Stomach (tissue), 9 donors: Measurements from ENCODE around the gene PLCB4. TPM values are rescaled to one million over a fixed set of nuclear protein-coding genes. Genes with fewer than 3 reads are reported as not detected.

Experiments used
- DNase-seq, 2 donors: peaks; one replicate each; pipeline versions ENCODE4 v3.0.0 to v3.0.0-alpha.2; 2013 to 2019
- H3K27ac ChIP-seq, 5 donors: fragments of 200-600 bp in 4 of 5; sonication (generic) in 4 of 5; one replicate each; pipeline ENCODE4 v1.5.1; 2013 to 2019; ENCODE audit warnings: mild to moderate bottlenecking in 1 of 5, moderate library complexity in 1 of 5
- H3K27me3 ChIP-seq, 3 donors: fragments of 200-600 bp; sonication (generic); one replicate each; pipeline ENCODE4 v1.5.1; 2017 to 2019; ENCODE audit warnings: mixed run types in 1 of 3
- H3K36me3 ChIP-seq, 4 donors: fragments of 200-600 bp; sonication (generic); 1 replicate in 3 of 4; 2 replicates in 1 of 4; pipeline ENCODE4 v1.5.1; 2016 to 2019
- H3K4me1 ChIP-seq, 4 donors: fragments of 200-600 bp; sonication (generic); one replicate each; pipeline ENCODE4 v1.5.1; 2016 to 2019
- H3K4me3 ChIP-seq, 4 donors: fragments of 200-600 bp; sonication (generic) in 3 of 4; one replicate each; pipeline ENCODE4 v1.5.1; 2016 to 2019; ENCODE audit warnings: mild to moderate bottlenecking in 1 of 4
- H3K9me3 ChIP-seq, 4 donors: fragments of 200-600 bp; sonication (generic); one replicate each; pipeline ENCODE4 v1.5.1; 2016 to 2019
- EP300 ChIP-seq: sonication (generic); formaldehyde crosslinking; IDR thresholded peaks from one replicate; pipeline ENCODE4 v1.6.1; 2017; ENCODE audit warnings: antibody characterized with exemption
- POLR2A ChIP-seq, 4 donors: fragments of 450-650 bp; IDR thresholded peaks; one replicate each; pipeline ENCODE4 v1.6.1; 2016; ENCODE audit warnings: antibody characterized with exemption in 4 of 4, control low read depth in 2 of 4, mild to moderate bottlenecking in 1 of 4, moderate library complexity in 1 of 4
- POLR2AphosphoS5 ChIP-seq, 3 donors: sonication (generic); formaldehyde crosslinking; IDR thresholded peaks; one replicate each; pipeline ENCODE4 v1.6.1; 2016; ENCODE audit warnings: antibody characterized with exemption in 3 of 3
- WGBS, 5 donors: extraction: QIAGEN DNeasy Blood & Tissue Kit in 3 of 5; methylation state at CpG; one replicate each; pipeline versions ENCODE4 v1.1.5 to v1.1.7; 2013 to 2018; 5-methylcytosine and 5-hydroxymethylcytosine counted together
- intact Hi-C: fragments of 100-400 bp; cut with DNase I; formaldehyde crosslinking; loops from one replicate; pipeline ENCODE4 v1.15.1; 2023; ENCODE audit warnings: low total_unique reads
- polyA plus RNA-seq, 3 donors: library from polyadenylated mRNA; stranded (reverse); fragments of 200-250 nt; gene quantifications; one replicate each; pipeline ENCODE4 v1.2.3, GENCODE V29; 2013
- total RNA-seq, 5 donors: library from RNA; depleted of rRNA; stranded (reverse); fragments of >200 nt; gene quantifications; one replicate each; pipeline versions ENCODE4 v1.1.0 to v1.2.3, GENCODE V29; 2014 to 2016
- TF ChIP-seq, protein P1 (sequence below), 7 experiments: fragments of 450-650 bp in 4 of 7; fragments of 200-600 bp in 3 of 7; sonication (generic) in 3 of 7; IDR thresholded peaks; one replicate each; pipeline ENCODE4 v1.5.1; 2016 to 2019; ENCODE audit warnings: antibody characterized with exemption in 7 of 7, control low read depth in 2 of 7, mild to moderate bottlenecking in 1 of 7
- donor health status: healthy with polysubstance abuse.
- donor health status: Bipolar disorder and iron deficiency.
- donor health status: healthy.

Gene PLCB4
- total and polyA plus RNA-seq, 8 donors: 5.3 to 29.4 (median 22.3) TPM

DNA sequence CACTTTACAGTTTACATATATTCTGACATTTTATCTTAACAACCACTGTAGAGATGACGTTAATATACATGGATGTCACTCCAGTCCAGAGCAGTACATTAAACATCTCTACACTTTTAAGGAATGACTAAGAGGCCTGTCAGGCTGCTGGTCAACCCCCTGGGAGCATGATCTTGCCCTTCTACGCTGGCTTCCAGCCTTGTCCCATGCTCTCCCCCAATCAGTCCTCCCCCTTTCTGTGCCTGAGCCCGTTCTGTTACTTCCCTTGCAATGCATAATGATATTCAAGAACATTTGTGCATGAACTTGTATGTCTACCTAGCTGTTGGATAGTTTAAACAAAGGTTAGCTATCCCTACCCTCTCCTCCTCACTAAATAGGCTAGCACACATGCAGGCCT, 40.5 kb upstream of the PLCB4 start:
- Histone ChIP-seq H3K36me3 (no peaks in the 10 kb centered on the region), H3K27ac (no peak overlapping the region), H3K4me1 (no peaks in the 10 kb centered on the region), H3K9me3 (no peaks in the 10 kb centered on the region), H3K27me3 (no peaks in the 10 kb centered on the region), H3K4me3 (no peak overlapping the region)
- TF ChIP-seq, protein P1, sequence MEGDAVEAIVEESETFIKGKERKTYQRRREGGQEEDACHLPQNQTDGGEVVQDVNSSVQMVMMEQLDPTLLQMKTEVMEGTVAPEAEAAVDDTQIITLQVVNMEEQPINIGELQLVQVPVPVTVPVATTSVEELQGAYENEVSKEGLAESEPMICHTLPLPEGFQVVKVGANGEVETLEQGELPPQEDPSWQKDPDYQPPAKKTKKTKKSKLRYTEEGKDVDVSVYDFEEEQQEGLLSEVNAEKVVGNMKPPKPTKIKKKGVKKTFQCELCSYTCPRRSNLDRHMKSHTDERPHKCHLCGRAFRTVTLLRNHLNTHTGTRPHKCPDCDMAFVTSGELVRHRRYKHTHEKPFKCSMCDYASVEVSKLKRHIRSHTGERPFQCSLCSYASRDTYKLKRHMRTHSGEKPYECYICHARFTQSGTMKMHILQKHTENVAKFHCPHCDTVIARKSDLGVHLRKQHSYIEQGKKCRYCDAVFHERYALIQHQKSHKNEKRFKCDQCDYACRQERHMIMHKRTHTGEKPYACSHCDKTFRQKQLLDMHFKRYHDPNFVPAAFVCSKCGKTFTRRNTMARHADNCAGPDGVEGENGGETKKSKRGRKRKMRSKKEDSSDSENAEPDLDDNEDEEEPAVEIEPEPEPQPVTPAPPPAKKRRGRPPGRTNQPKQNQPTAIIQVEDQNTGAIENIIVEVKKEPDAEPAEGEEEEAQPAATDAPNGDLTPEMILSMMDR (IDR thresholded peaks at IDR 0.05): no peak
- TF ChIP-seq POLR2A (IDR thresholded peaks at IDR 0.05) (no peak), EP300 (no peak), POLR2AphosphoS5 (IDR thresholded peaks at IDR 0.05) (no peak)
- intact Hi-C loops: no loop called here
- DNase-seq: no peak
- WGBS, 5 donors: 77 to 85% (median 84%) methylated on average over 3 of the region's 3 CpGs

DNA sequence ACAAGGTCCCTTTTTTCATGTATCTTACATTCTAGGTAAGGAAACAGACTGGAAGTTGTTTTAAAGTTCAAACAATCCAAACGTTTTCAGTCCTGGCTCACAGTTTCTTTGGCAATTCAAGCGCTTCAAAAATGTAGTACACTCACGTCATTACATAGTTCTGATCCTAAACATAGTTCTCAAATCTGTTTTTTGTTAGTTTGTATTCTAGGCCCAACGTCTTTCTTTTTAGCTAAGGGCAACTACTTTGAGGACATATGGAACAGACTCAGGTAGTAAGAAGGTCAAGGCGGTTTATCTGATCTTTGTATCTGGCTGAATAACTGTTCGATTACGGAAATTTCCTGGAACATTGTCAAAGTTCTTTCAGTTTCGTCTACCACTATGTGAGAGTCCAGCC, 36.9 kb upstream of the PLCB4 start:
- Histone ChIP-seq H3K27ac (no peak overlapping the region), H3K4me1 (no peaks in the 10 kb centered on the region), H3K4me3 (no peak overlapping the region), H3K36me3 (no peaks in the 10 kb centered on the region), H3K9me3 (no peaks in the 10 kb centered on the region), H3K27me3 (no peaks in the 10 kb centered on the region)
- TF ChIP-seq, protein P1 (IDR thresholded peaks at IDR 0.05): no peak
- TF ChIP-seq POLR2A (IDR thresholded peaks at IDR 0.05) (no peak), POLR2AphosphoS5 (IDR thresholded peaks at IDR 0.05) (no peak)
- DNase-seq: no peak
- 59 to 81% (median 75%) methylated on average over 8 of the region's 8 CpGs for WGBS, 5 donors
- intact Hi-C loops: no loop called here

- TF ChIP-seq POLR2A (IDR thresholded peaks at IDR 0.05) (no peak), POLR2AphosphoS5 (IDR thresholded peaks at IDR 0.05) (no peak), EP300 (no peak)
- TF ChIP-seq, protein P1 (IDR thresholded peaks at IDR 0.05): no peak
- no peak for DNase-seq
- intact Hi-C loops: no loop called here
- Histone ChIP-seq H3K36me3 (no peaks in the 10 kb centered on the region), H3K4me1 (no peaks in the 10 kb centered on the region), H3K9me3 (no peaks in the 10 kb centered on the region), H3K4me3 (no peak overlapping the region), H3K27ac (no peak overlapping the region), H3K27me3 (no peaks in the 10 kb centered on the region)
- WGBS, 5 donors: 92 to 99% (median 97%) methylated on average over 4 of the region's 4 CpGs
Measured at GRCh38 chr20:9032758-9033157, 36.1 kb upstream of the PLCB4 start.

GRCh38 chr20:9035126-9035525, 33.8 kb upstream of the PLCB4 start:
- Histone ChIP-seq H3K4me3 (no peak overlapping the region), H3K27me3 (no peaks in the 10 kb centered on the region), H3K36me3 (no peaks in the 10 kb centered on the region), H3K4me1 (no peaks in the 10 kb centered on the region), H3K9me3 (no peaks in the 10 kb centered on the region), H3K27ac (no peak overlapping the region)
- WGBS, 5 donors: 52 to 90% (median 69%) methylated on average over 3 of the region's 3 CpGs
- intact Hi-C loops: no loop called here
- no peak for TF ChIP-seq POLR2A (IDR thresholded peaks at IDR 0.05)
- TF ChIP-seq POLR2AphosphoS5 (IDR thresholded peaks at IDR 0.05): no peak
- TF ChIP-seq EP300: no peak
- TF ChIP-seq, protein P1 (IDR thresholded peaks at IDR 0.05): no peak
- DNase-seq: no peak
